Motor neuron (in vitro differentiated cells): Measurements from ENCODE around the gene ALPI. TPM values are rescaled to one million over a fixed set of nuclear protein-coding genes. Genes with fewer than 3 reads are reported as not detected.
"Not testable (repeated sequence)": the region's sequence is repeated elsewhere in the genome, so short reads cannot be mapped to it uniquely, and the experiment has no call there.

Source experiments
- ATAC-seq, 8 experiments: fragments of 200-7000 bp; cut with Tn5 transposase; replicated peaks in 6 of 8; 2 replicates each; pipeline ENCODE4 v1.8.0; 2021; ENCODE audit warnings: mild to moderate bottlenecking in 8 of 8, moderate library complexity in 8 of 8
- H3K27ac ChIP-seq, 2 donors: fragments of 250-450 bp; sonication (Bioruptor Pico); 2 replicates each; pipeline ENCODE4 v1.9.0; 2021; ENCODE audit warnings: antibody characterized with exemption in 2 of 2, mild to moderate bottlenecking in 2 of 2, moderate library complexity in 1 of 2
- H3K4me1 ChIP-seq, 2 donors: fragments of 250-450 bp; sonication (Bioruptor Pico); replicated peaks in 1 of 2; 2 replicates each; pipeline ENCODE4 v1.6.1; 2021; ENCODE audit warnings: antibody characterized with exemption in 2 of 2, mild to moderate bottlenecking in 2 of 2, moderate library complexity in 1 of 2
- H3K4me3 ChIP-seq, 5 donors: fragments of 250-450 bp; sonication (Bioruptor Pico); 2 replicates each; pipeline ENCODE4 v1.9.0; 2021; ENCODE audit warnings: antibody characterized with exemption in 5 of 5, mild to moderate bottlenecking in 5 of 5, moderate library complexity in 4 of 5
- WGBS, 10 experiments: fragments of 450-650 bp; shearing (Covaris generic); methylation state at CpG; one replicate each; pipeline ENCODE4 v1.0.0; 2022; 5-methylcytosine and 5-hydroxymethylcytosine counted together
- in situ Hi-C, 9 experiments: fragments of 400-800 bp; cut with MboI; loops; one replicate each; pipeline ENCODE4 v1.15.0; 2021; ENCODE audit warnings: low sequenced_read_pairs in 9 of 9, low pct_unique_long_range_greater_than_20kb in 2 of 9; ENCODE audit not compliant: unreplicated experiment in 9 of 9
- total RNA-seq, 8 experiments: library from RNA; unstranded; fragments of 300-600 nt; gene quantifications; 2 replicates each; pipeline versions ENCODE4 v1.2.3 to v1.2.4, GENCODE V29; 2022

Gene ALPI
- total RNA-seq, 8 experiments from 2014 or later = 0.10 to 0.42 (median 0.18) TPM; not detected in 3

- H3K27ac ChIP-seq = no peak overlapping the region
- peaks cover 3% of the 10 kb centered on the region in 2 donors for H3K4me1 ChIP-seq
- in situ Hi-C loops = loop anchor here in 6 of 9 experiments (10.0 to 25.0 kb wide), 2 partner anchors 527 to 534 kb away; no protein-coding TSS in a partner anchor
- no CpG with 5 or more reads among the region's 22 CpGs for WGBS, 10 experiments
- ATAC-seq = peak; percentile 54 to 78 (median 62)
- H3K4me3 ChIP-seq = no peak overlapping the region
Observed at GRCh38 chr2:232438951-232439757, 16.8 kb upstream of the ALPI start.

- no CpG with 5 or more reads among the region's 5 CpGs for WGBS, 10 experiments
- in situ Hi-C loops = loop anchor here in 6 of 9 experiments (10.0 to 25.0 kb wide), 2 partner anchors 527 to 535 kb away; no protein-coding TSS in a partner anchor
- ATAC-seq = peak in 1 of 8 experiments; percentile 4
- peaks cover 3 to 5% of the 10 kb centered on the region in 2 donors for H3K4me1 ChIP-seq
- H3K27ac ChIP-seq = no peak overlapping the region
- no peak overlapping the region for H3K4me3 ChIP-seq
Observed at GRCh38 chr2:232439758-232440135, 16.2 kb upstream of the ALPI start.

GRCh38 chr2:232440220-232441018 lies 15.5 kb upstream of the ALPI start:
- not testable (repeated sequence) for H3K4me3 ChIP-seq, H3K4me1 ChIP-seq, H3K27ac ChIP-seq
- 10 to 100% (median 52%) methylated on average over 1 to 6 of the region's 16 CpGs; no CpG with 5 or more reads in 3 of the 10 experiments for WGBS, 10 experiments
- peak; percentile 68 to 85 (median 82) for ATAC-seq
- in situ Hi-C loops = loop anchor here in 5 of 9 experiments (25.0 kb wide), 1 partner anchor 528 kb away; no protein-coding TSS in a partner anchor

- ATAC-seq = no peak
- WGBS, 10 experiments = 0 to 86% (median 80%) methylated on average over 1 to 3 of the region's 12 CpGs; no CpG with 5 or more reads in 5 of the 10 experiments
- Histone ChIP-seq H3K4me3 (no peak overlapping the region), H3K27ac (no peak overlapping the region), H3K4me1 (peaks cover 3 to 5% of the 10 kb centered on the region in 2 donors)
- in situ Hi-C loops = loop anchor here in 5 of 9 experiments (25.0 kb wide), 1 partner anchor 529 kb away; no protein-coding TSS in a partner anchor
Observed at GRCh38 chr2:232441147-232441651, 14.8 kb upstream of the ALPI start.

- not testable (repeated sequence) for H3K4me3 ChIP-seq, H3K27ac ChIP-seq, ATAC-seq
- in situ Hi-C loops = loop anchor here in 5 of 9 experiments (25.0 kb wide), 1 partner anchor 530 kb away; no protein-coding TSS in a partner anchor
- WGBS, 10 experiments = no CpG with 5 or more reads among the region's 10 CpGs
- peaks cover 7 to 10% of the 10 kb centered on the region in 2 donors for H3K4me1 ChIP-seq
Observed at GRCh38 chr2:232441922-232442321, 14.0 kb upstream of the ALPI start.

GRCh38 chr2:232442431-232442830 lies 13.5 kb upstream of the ALPI start:
- H3K4me3 ChIP-seq, H3K27ac ChIP-seq, ATAC-seq: not testable (repeated sequence)
- in situ Hi-C loops = loop anchor here in 5 of 9 experiments (25.0 kb wide), 1 partner anchor 530 kb away; no protein-coding TSS in a partner anchor
- WGBS, 10 experiments = 100% methylated on average over 1 of the region's 13 CpGs; no CpG with 5 or more reads in 9 of the 10 experiments
- H3K4me1 ChIP-seq = peaks cover 9 to 15% of the 10 kb centered on the region in 2 donors

- H3K4me1 ChIP-seq = peaks cover 16 to 21% of the 10 kb centered on the region in 2 donors
- in situ Hi-C loops = loop anchor here in 5 of 9 experiments (25.0 kb wide), 1 partner anchor 531 kb away; no protein-coding TSS in a partner anchor
- ATAC-seq, H3K27ac ChIP-seq, H3K4me3 ChIP-seq: not testable (repeated sequence)
- no CpG with 5 or more reads among the region's 13 CpGs for WGBS, 10 experiments
Observed at GRCh38 chr2:232443047-232443446, 12.9 kb upstream of the ALPI start.

GRCh38 chr2:232443669-232444408 lies 12.1 kb upstream of the ALPI start:
- WGBS, 10 experiments = 60 to 83% methylated on average over 1 to 3 of the region's 21 CpGs; no CpG with 5 or more reads in 8 of the 10 experiments
- H3K4me1 ChIP-seq = peaks cover 20 to 26% of the 10 kb centered on the region in 2 donors
- H3K27ac ChIP-seq, H3K4me3 ChIP-seq, ATAC-seq: not testable (repeated sequence)
- in situ Hi-C loops = loop anchor here in 5 of 9 experiments (25.0 kb wide), 1 partner anchor 532 kb away; no protein-coding TSS in a partner anchor

GRCh38 chr2:232444409-232445148 lies 11.4 kb upstream of the ALPI start:
- WGBS, 10 experiments = 20 to 100% (median 94%) methylated on average over 1 to 5 of the region's 21 CpGs; no CpG with 5 or more reads in 4 of the 10 experiments
- ATAC-seq = peak in 3 of 8 experiments; percentile 57 to 73 (median 66)

GRCh38 chr2:232445149-232445885 lies 10.6 kb upstream of the ALPI start:
- WGBS, 10 experiments = no CpG with 5 or more reads among the region's 29 CpGs
- in situ Hi-C loops = loop anchor here in 5 of 9 experiments (25.0 kb wide), 1 partner anchor 533 kb away; no protein-coding TSS in a partner anchor
- ATAC-seq, H3K4me3 ChIP-seq, H3K27ac ChIP-seq: not testable (repeated sequence)
- H3K4me1 ChIP-seq = peaks cover 20 to 26% of the 10 kb centered on the region in 2 donors

More at GRCh38 chr2:232444409-232445148, 11.4 kb upstream of the ALPI start:
- in situ Hi-C loops = loop anchor here in 5 of 9 experiments (25.0 kb wide), 1 partner anchor 532 kb away; no protein-coding TSS in a partner anchor
- Histone ChIP-seq H3K4me3 (no peak overlapping the region), H3K4me1 (peaks cover 20 to 26% of the 10 kb centered on the region in 2 donors), H3K27ac (no peak overlapping the region)
